Heart left ventricle (tissue), 16 donors: ENCODE results near the gene IDH2. TPM values are rescaled to one million over a fixed set of nuclear protein-coding genes. Genes with fewer than 3 reads are reported as not detected.
A peak's percentile ranks its signal among the peaks of the same experiment; 100 is the strongest.

ENCODE experiments used
- ATAC-seq, 4 donors: fragments of 200-7000 bp; cut with Tn5 transposase; one replicate each; pipeline ENCODE4 v1.9.1; 2020 to 2022; ENCODE audit warnings: moderate library complexity in 4 of 4, mild to moderate bottlenecking in 3 of 4, moderate number of reproducible peaks in 1 of 4
- DNase-seq, 5 donors: peaks; one replicate each; pipeline ENCODE4 v3.0.0-alpha.2; 2020
- H3K27ac ChIP-seq, 12 donors: fragments of 200-600 bp; sonication (generic) in 4 of 12; one replicate each; pipeline versions ENCODE4 v1.5.0 to v1.8.0; 2016 to 2022; ENCODE audit warnings: mild to moderate bottlenecking in 2 of 12
- H3K27me3 ChIP-seq, 9 donors: fragments of 200-600 bp; sonication (generic) in 2 of 9; one replicate each; pipeline versions ENCODE4 v1.5.1 to v1.8.0; 2016 to 2022; ENCODE audit warnings: mild to moderate bottlenecking in 3 of 9
- H3K36me3 ChIP-seq, 9 donors: fragments of 200-600 bp; sonication (generic) in 2 of 9; one replicate each; pipeline versions ENCODE4 v1.5.0 to v1.8.0; 2018 to 2022; ENCODE audit warnings: mild to moderate bottlenecking in 2 of 9
- H3K4me1 ChIP-seq, 12 donors: fragments of 200-600 bp; sonication (generic) in 4 of 12; one replicate each; pipeline versions ENCODE4 v1.5.0 to v1.8.0; 2016 to 2022; ENCODE audit warnings: mild to moderate bottlenecking in 3 of 12
- H3K4me3 ChIP-seq, 12 donors: fragments of 200-600 bp; sonication (generic) in 4 of 12; one replicate each; pipeline versions ENCODE4 v1.5.0 to v1.8.0; 2017 to 2022; ENCODE audit warnings: mild to moderate bottlenecking in 9 of 12, moderate library complexity in 4 of 12
- H3K9me3 ChIP-seq, 12 donors: fragments of 200-600 bp; sonication (generic) in 4 of 12; one replicate each; pipeline versions ENCODE4 v1.5.0 to v1.8.0; 2016 to 2022; ENCODE audit warnings: mild to moderate bottlenecking in 1 of 12
- CTCF ChIP-seq, 12 donors: fragments of 200-600 bp; sonication (generic) in 4 of 12; IDR thresholded peaks; one replicate each; pipeline versions ENCODE4 v1.5.0 to v1.8.0; 2018 to 2022; ENCODE audit warnings: antibody characterized with exemption in 12 of 12, mild to moderate bottlenecking in 5 of 12
- POLR2A ChIP-seq, 2 donors: fragments of 450-650 bp; IDR thresholded peaks; one replicate each; pipeline ENCODE4 v1.6.1; 2017; ENCODE audit warnings: antibody characterized with exemption in 2 of 2, mild to moderate bottlenecking in 2 of 2, moderate library complexity in 2 of 2
- WGBS, 4 donors: extraction: QIAGEN DNeasy Blood & Tissue Kit in 2 of 4; methylation state at CpG; one replicate each; pipeline versions ENCODE4 v1.1.5 to v1.1.7; 2013 to 2018; 5-methylcytosine and 5-hydroxymethylcytosine counted together
- intact Hi-C, 10 donors: fragments of 100-400 bp; cut with DNase I; formaldehyde crosslinking; loops; one replicate each; pipeline versions ENCODE4 v1.11.1 to v1.14.2; 2022
- polyA plus RNA-seq, 2 donors: library from polyadenylated mRNA; stranded (reverse); fragments of 200-250 nt; gene quantifications; one replicate each; pipeline ENCODE4 v1.2.3, GENCODE V29; 2013
- total RNA-seq, 9 donors: library from RNA; depleted of rRNA in 2 of 9; stranded (reverse); fragments of >200 nt in 2 of 9; fragmentation: NEBNext Ultra II Directional in 3 of 9; extraction: Animal tissue kit (Norgen Biotek cat#: 25700) in 3 of 9; gene quantifications; one replicate each; pipeline versions ENCODE4 v1.1.0 to v1.2.4, GENCODE V29; 2016 to 2023
- donor health status: ischemic (EF 13 %, LVEDD 7.1; RV severe dilation, severe dysfunction).
- donor health status: healthy with polysubstance abuse.
- donor health status: DM: no; HTN: yes; CAD: no.
- donor health status: DM: no; HTN: no; CAD: no.
- donor health status: ischemic (EF 25% LVEDD 6.9; RV normal size, moderate dysfunction).
- donor health status: ischemic (EF 25% LVEDD 5.7; RV mildly dilated, moderate dysfunction).
- donor health status: healthy.
- donor health status: DM: yes; HTN: yes; CAD: no.
- donor health status: ischemic (EF 35%, LVEDD 5.7; RV mildly dilated, moderate dysfunction).
- donor health status: nonischemic (EF 11% LVEDD 7.7; RV severe dilation, severe dysfunction).
- donor health status: DM: yes; HTN: yes; CAD: no.
- donor health status: PGD.
- donor health status: ischemic (EF 29% LVEDD 5.4; RV normal size, mild dysfunction).
- donor health status: nonischemic (EF 23%, LVEDD 6.1; RV moderate dilation, normal function).

Gene IDH2
- total and polyA plus RNA-seq, 11 donors = 366 to 1,258 (median 729) TPM

GRCh38 chr15:90099868-90100831 is 2.1 kb downstream of the IDH2 start:
- no peaks in the 10 kb centered on the region for H3K27me3 ChIP-seq
- DNase-seq = peak in 1 of 5 donors; percentile 69
- peaks cover 0 to 6% (median 0%) of the 10 kb centered on the region in 9 donors for H3K36me3 ChIP-seq
- intact Hi-C loops = loop anchor here in 1 of 10 donors (5.0 kb wide), 1 partner anchor 122 kb away; no protein-coding TSS in a partner anchor
- H3K4me3 ChIP-seq = peak overlapping the region in 9 of 12 donors; percentile 8 to 98 (median 93)
- peaks cover 5 to 81% (median 59%) of the 10 kb centered on the region in 12 donors for H3K4me1 ChIP-seq
- TF ChIP-seq POLR2A (IDR thresholded peaks at IDR 0.05) (no peak), CTCF (IDR thresholded peaks at IDR 0.05) (no peak)
- WGBS, 4 donors = 46 to 64% (median 53%) methylated on average over 11 of the region's 11 CpGs
- peak in 1 of 4 donors; percentile 16 for ATAC-seq
- H3K27ac ChIP-seq = peak overlapping the region; percentile 91 to 100 (median 98)
- no peaks in the 10 kb centered on the region for H3K9me3 ChIP-seq

DNA sequence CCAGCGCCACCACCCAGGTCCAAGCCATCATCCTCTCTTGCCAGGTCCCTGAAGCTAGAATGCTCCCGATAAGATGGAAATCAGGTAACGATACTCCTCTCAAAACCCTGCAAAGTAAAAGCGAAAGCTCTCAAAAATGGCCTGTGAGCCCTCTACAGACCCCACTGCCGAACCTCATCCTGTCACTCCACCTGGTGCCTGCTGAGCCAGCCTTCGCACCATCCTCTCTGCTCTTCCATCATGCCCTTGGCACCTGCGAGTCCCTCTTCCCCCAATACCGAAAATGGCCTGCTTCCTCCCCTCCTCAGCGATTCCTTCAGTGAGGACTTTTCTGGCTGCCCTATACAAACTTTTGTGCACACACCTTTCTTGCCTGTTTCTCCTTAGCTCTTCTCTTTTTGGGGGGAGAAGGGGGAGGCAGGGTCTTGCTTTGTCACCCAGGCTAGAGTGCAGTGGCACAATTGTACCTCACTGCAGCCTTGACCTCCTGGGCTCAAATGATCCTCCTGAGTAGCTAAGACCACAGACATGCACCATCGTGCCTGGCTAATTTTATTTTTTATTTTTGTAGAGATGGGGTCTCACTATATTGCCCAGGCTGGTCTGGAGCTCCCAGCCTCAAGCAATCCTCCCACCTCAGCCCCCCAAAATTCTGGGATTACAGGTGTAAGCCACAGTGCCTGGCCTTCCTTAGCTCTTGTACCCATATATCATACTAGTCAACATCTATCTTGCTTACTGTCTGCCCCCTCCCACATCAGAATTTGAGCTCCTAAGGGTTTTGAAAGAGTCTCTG is 3.0 kb downstream of the IDH2 start:
- no peaks in the 10 kb centered on the region for H3K9me3 ChIP-seq
- WGBS, 4 donors = 75 to 84% (median 80%) methylated on average over 10 of the region's 10 CpGs
- H3K4me3 ChIP-seq = peak overlapping the region in 1 of 12 donors; percentile 15
- peaks cover 0 to 6% (median 0%) of the 10 kb centered on the region in 9 donors for H3K36me3 ChIP-seq
- H3K4me1 ChIP-seq = peaks cover 5 to 79% (median 61%) of the 10 kb centered on the region in 12 donors
- peak overlapping the region in 11 of 12 donors; percentile 28 to 100 (median 98) for H3K27ac ChIP-seq
- DNase-seq (no peak), ATAC-seq (no peak)
- no peak for TF ChIP-seq CTCF (IDR thresholded peaks at IDR 0.05)
- TF ChIP-seq POLR2A (IDR thresholded peaks at IDR 0.05) = no peak
- intact Hi-C loops = no loop called here
- H3K27me3 ChIP-seq = no peaks in the 10 kb centered on the region

- 32 to 42% (median 36%) methylated on average over 4 of the region's 4 CpGs for WGBS, 4 donors
- peaks cover 5 to 75% (median 50%) of the 10 kb centered on the region in 12 donors for H3K4me1 ChIP-seq
These were observed 4.8 kb downstream of the IDH2 start for GRCh38 chr15:90097475-90097874.

More at GRCh38 chr15:90097475-90097874, 4.8 kb downstream of the IDH2 start:
- intact Hi-C loops = no loop called here
- peak overlapping the region in 2 of 12 donors; percentile 9 to 30 for H3K4me3 ChIP-seq
- no peak for DNase-seq
- peaks cover 0 to 6% (median 0%) of the 10 kb centered on the region in 9 donors for H3K36me3 ChIP-seq
- TF ChIP-seq CTCF (IDR thresholded peaks at IDR 0.05) (no peak), POLR2A (IDR thresholded peaks at IDR 0.05) (no peak)
- ATAC-seq = no peak
- H3K27me3 ChIP-seq = no peaks in the 10 kb centered on the region
- H3K27ac ChIP-seq = peak overlapping the region in 10 of 12 donors; percentile 64 to 100 (median 98)
- no peaks in the 10 kb centered on the region for H3K9me3 ChIP-seq
